Natural killer cell (primary cell): ENCODE measurements around the gene TAAR2. TPM values are rescaled to one million over a fixed set of nuclear protein-coding genes. Genes with fewer than 3 reads are reported as not detected.
"Not testable (repeated sequence)": the region's sequence is repeated elsewhere in the genome, so short reads cannot be mapped to it uniquely, and the experiment has no call there.

Source experiments
- ATAC-seq, 3 donors: fragments of 150-1000 bp in 2 of 3; fragments of 200-7000 bp in 1 of 3; cut with Tn5 transposase; 1 replicate in 1 of 3; 2 replicates in 2 of 3; pipeline ENCODE4 v1.10.0; 2021; ENCODE audit warnings: mild to moderate bottlenecking in 2 of 3, moderate library complexity in 2 of 3
- DNase-seq, 2 donors: peaks; one replicate each; pipeline versions ENCODE4 v3.0.0 to v3.0.0-alpha.2; 2013 to 2021; ENCODE audit warnings: mixed read lengths in 1 of 2
- H3K27ac ChIP-seq: one replicate; pipeline ENCODE4 v1.5.1; 2013; ENCODE audit warnings: mild to moderate bottlenecking, low read length
- H3K27me3 ChIP-seq: one replicate; pipeline ENCODE4 v1.6.1; 2013; ENCODE audit warnings: low read length; ENCODE audit not compliant: control insufficient read depth, insufficient read depth
- H3K36me3 ChIP-seq: one replicate; pipeline ENCODE4 v1.6.1; 2013; ENCODE audit warnings: low read length; ENCODE audit not compliant: control insufficient read depth, insufficient read depth
- H3K4me1 ChIP-seq: one replicate; pipeline ENCODE4 v1.6.1; 2013; ENCODE audit warnings: low read length; ENCODE audit not compliant: control insufficient read depth, insufficient read depth
- H3K4me3 ChIP-seq: one replicate; pipeline ENCODE4 v1.5.1; 2013; ENCODE audit warnings: low read length
- H3K9me3 ChIP-seq: one replicate; pipeline ENCODE4 v1.6.1; 2013; ENCODE audit warnings: low read length; ENCODE audit not compliant: control insufficient read depth, insufficient read depth
- H3K27ac Mint-ChIP-seq, 2 donors: one replicate each; pipeline ENCODE4 v1.8.0; 2022; ENCODE audit warnings: mild to moderate bottlenecking in 2 of 2, mixed read lengths in 2 of 2, moderate library complexity in 1 of 2
- H3K27me3 Mint-ChIP-seq, 2 donors: one replicate each; pipeline ENCODE4 v1.8.0; 2022; ENCODE audit warnings: low read depth in 2 of 2, mixed read lengths in 2 of 2
- H3K36me3 Mint-ChIP-seq: one replicate; pipeline ENCODE4 v1.8.0; 2022; ENCODE audit warnings: mixed read lengths
- H3K4me1 Mint-ChIP-seq, 2 donors: one replicate each; pipeline ENCODE4 v1.8.0; 2022; ENCODE audit warnings: mixed read lengths in 2 of 2
- H3K4me3 Mint-ChIP-seq: one replicate; pipeline ENCODE4 v1.8.0; 2022; ENCODE audit warnings: mild to moderate bottlenecking, moderate library complexity, mixed read lengths
- H3K9me3 Mint-ChIP-seq, 2 donors: one replicate each; pipeline ENCODE4 v1.8.0; 2022; ENCODE audit warnings: mixed read lengths in 2 of 2
- WGBS: methylation state at CpG from one replicate; pipeline ENCODE4 v1.1.7; 2013; ENCODE audit warnings: missing lambda C conversion rate; ENCODE audit not compliant: insufficient coverage; 5-methylcytosine and 5-hydroxymethylcytosine counted together
- intact Hi-C: fragments of 100-400 bp; cut with micrococcal nuclease; formaldehyde crosslinking; loops from one replicate; pipeline ENCODE4 v1.14.2; 2022
- total RNA-seq, 4 donors: library from RNA; stranded (reverse); fragments of 120-200 nt in 1 of 4; gene quantifications; one replicate each; pipeline versions ENCODE4 v1.2.3 to v1.2.4, GENCODE V29; 2013 to 2022
- TF ChIP-seq, protein P1 (sequence below): fragments of 200-600 bp; IDR thresholded peaks from one replicate; pipeline ENCODE4 v1.8.0; 2022; ENCODE audit warnings: antibody characterized with exemption

The TAAR2 gene
- total RNA-seq, 3 donors from 2014 or later (not counting 1 experiment from before 2014, with no cell fraction given): not detected

DNA sequence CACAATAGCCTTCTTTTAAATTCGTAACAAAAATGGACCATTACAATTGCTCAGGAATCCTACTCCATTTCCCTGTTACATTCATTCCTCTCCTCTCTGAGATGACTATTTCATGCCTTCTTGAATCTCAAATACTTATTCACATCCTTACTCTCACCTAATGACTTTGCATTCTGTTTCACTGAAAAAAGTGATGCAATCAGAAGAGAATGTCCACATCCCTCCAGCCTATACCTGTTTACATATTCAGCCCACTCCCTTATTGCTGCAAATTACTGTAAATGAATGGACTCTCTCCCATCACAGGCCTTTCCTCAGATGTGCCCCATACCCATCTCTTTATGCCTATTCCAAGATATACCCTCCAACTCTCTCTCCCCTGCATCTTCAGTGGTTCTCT lies 26.4 kb upstream of the TAAR2 start:
- 97% methylated on average over 1 of the region's 1 CpG for WGBS
- Histone ChIP-seq H3K4me3 (no peak overlapping the region), H3K9me3 (no peaks in the 10 kb centered on the region), H3K4me1 (peaks cover 2% of the 10 kb centered on the region), H3K27me3 (no peaks in the 10 kb centered on the region), H3K36me3 (no peaks in the 10 kb centered on the region), H3K27ac (no peak overlapping the region)
- peaks cover 6 to 9% of the 10 kb centered on the region in 2 donors for H3K4me1 Mint-ChIP-seq
- no peak overlapping the region for H3K27ac Mint-ChIP-seq
- TF ChIP-seq, protein P1, sequence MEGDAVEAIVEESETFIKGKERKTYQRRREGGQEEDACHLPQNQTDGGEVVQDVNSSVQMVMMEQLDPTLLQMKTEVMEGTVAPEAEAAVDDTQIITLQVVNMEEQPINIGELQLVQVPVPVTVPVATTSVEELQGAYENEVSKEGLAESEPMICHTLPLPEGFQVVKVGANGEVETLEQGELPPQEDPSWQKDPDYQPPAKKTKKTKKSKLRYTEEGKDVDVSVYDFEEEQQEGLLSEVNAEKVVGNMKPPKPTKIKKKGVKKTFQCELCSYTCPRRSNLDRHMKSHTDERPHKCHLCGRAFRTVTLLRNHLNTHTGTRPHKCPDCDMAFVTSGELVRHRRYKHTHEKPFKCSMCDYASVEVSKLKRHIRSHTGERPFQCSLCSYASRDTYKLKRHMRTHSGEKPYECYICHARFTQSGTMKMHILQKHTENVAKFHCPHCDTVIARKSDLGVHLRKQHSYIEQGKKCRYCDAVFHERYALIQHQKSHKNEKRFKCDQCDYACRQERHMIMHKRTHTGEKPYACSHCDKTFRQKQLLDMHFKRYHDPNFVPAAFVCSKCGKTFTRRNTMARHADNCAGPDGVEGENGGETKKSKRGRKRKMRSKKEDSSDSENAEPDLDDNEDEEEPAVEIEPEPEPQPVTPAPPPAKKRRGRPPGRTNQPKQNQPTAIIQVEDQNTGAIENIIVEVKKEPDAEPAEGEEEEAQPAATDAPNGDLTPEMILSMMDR: no peak
- no peaks in the 10 kb centered on the region for H3K36me3 Mint-ChIP-seq
- no peaks in the 10 kb centered on the region for H3K9me3 Mint-ChIP-seq
- peaks cover 0 to 7% of the 10 kb centered on the region in 2 donors for H3K27me3 Mint-ChIP-seq
- DNase-seq: no peak
- ATAC-seq: no peak
- no peak overlapping the region for H3K4me3 Mint-ChIP-seq
- intact Hi-C loops: no loop called here

DNA sequence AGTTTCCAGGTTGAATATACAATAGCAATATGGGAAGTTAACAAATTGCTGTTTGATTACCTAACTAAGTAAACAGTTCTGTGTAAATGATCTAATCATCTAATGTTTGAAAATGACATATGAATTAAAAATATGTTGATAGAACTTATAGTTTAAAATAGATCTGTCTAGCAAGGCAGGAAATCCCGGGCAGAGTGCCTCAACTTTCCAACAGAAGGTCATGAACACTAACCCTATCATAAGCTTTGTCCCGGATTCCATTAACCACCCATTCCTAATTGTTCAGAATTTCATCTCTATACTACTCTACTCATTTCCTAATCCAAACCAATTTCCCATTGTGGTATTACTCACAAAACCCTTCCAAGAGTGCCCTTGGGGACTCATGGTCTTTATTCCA lies 24.8 kb upstream of the TAAR2 start:
- no peak for ATAC-seq
- no peak for DNase-seq
- Mint-ChIP-seq H3K27ac (no peak overlapping the region), H3K4me1 (peaks cover 6 to 9% of the 10 kb centered on the region in 2 donors), H3K4me3 (peak overlapping the region; percentile 59), H3K27me3 (no peaks in the 10 kb centered on the region), H3K9me3 (no peaks in the 10 kb centered on the region), H3K36me3 (no peaks in the 10 kb centered on the region)
- no peaks in the 10 kb centered on the region for H3K9me3 ChIP-seq
- no peaks in the 10 kb centered on the region for H3K36me3 ChIP-seq
- no peak overlapping the region for H3K27ac ChIP-seq
- H3K27me3 ChIP-seq: no peaks in the 10 kb centered on the region
- TF ChIP-seq, protein P1: no peak
- intact Hi-C loops: no loop called here
- H3K4me1 ChIP-seq: peaks cover 2% of the 10 kb centered on the region
- H3K4me3 ChIP-seq: no peak overlapping the region
- WGBS: 84% methylated on average over 2 of the region's 2 CpGs

DNA sequence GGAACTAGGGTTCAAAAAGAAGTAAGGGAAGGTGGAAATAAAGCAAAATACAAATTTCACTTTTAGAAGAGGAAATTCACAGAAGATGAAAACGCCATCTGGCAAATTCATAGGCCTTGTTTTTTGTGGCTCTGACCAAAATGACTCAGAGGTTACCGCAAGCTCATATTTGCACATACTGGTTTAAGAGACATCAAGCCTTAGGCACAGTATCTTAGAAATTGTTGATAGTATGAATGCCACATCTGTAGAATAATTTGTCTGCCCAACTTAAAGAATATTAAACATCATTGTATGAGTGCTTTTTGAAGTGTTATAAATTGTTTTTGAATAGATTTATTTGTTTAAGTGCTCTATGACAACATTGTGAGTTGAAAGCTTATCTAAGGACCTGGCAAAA lies 24.3 kb upstream of the TAAR2 start:
- H3K4me1 Mint-ChIP-seq: peaks cover 6 to 9% of the 10 kb centered on the region in 2 donors
- H3K4me3 Mint-ChIP-seq: peak overlapping the region; percentile 59
- peak in 1 of 2 donors; percentile 35 for DNase-seq
- no peak overlapping the region for H3K27ac Mint-ChIP-seq
- no peaks in the 10 kb centered on the region for H3K27me3 ChIP-seq
- peak; percentile 53 to 89 (median 70) for ATAC-seq
- TF ChIP-seq, protein P1: no peak
- no peaks in the 10 kb centered on the region for H3K36me3 ChIP-seq
- H3K27ac ChIP-seq: peak overlapping the region; percentile 42
- no peaks in the 10 kb centered on the region for H3K9me3 ChIP-seq
- intact Hi-C loops: no loop called here
- WGBS: 32% methylated on average over 2 of the region's 2 CpGs
- H3K36me3 Mint-ChIP-seq: no peaks in the 10 kb centered on the region
- no peak overlapping the region for H3K4me3 ChIP-seq
- no peaks in the 10 kb centered on the region for H3K9me3 Mint-ChIP-seq
- no peaks in the 10 kb centered on the region for H3K27me3 Mint-ChIP-seq
- peaks cover 2% of the 10 kb centered on the region for H3K4me1 ChIP-seq

DNA sequence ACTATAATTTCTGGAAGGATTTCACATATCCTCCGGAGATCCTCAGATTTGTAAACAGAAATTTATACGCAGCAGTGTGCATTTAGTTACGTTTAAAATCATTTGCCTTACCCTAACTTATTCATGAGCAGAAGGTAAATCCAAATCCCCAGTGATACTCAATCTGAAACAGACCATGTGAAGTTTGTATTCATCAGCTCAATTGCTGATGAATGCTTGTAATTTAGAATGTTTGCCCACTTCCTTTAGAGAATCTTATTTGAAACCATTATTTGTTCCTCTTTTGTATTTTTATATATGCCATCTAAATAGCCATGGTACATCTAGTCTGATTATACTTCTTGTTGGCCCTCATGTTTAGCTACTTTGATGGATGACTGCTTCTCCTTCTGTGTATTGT lies 19.5 kb upstream of the TAAR2 start:
- no peak for ATAC-seq
- H3K4me3 ChIP-seq: no peak overlapping the region
- no peaks in the 10 kb centered on the region for H3K27me3 ChIP-seq
- TF ChIP-seq, protein P1: no peak
- H3K9me3 ChIP-seq: no peaks in the 10 kb centered on the region
- H3K27ac ChIP-seq: no peak overlapping the region
- no peaks in the 10 kb centered on the region for H3K27me3 Mint-ChIP-seq
- H3K4me1 Mint-ChIP-seq: peaks cover 6 to 9% of the 10 kb centered on the region in 2 donors
- no peaks in the 10 kb centered on the region for H3K9me3 Mint-ChIP-seq
- H3K4me1 ChIP-seq: no peaks in the 10 kb centered on the region
- no peak overlapping the region for H3K27ac Mint-ChIP-seq
- no peaks in the 10 kb centered on the region for H3K36me3 Mint-ChIP-seq
- H3K4me3 Mint-ChIP-seq: no peak overlapping the region
- intact Hi-C loops: no loop called here
- DNase-seq: no peak
- no peaks in the 10 kb centered on the region for H3K36me3 ChIP-seq
- WGBS: 92% methylated on average over 3 of the region's 3 CpGs

DNA sequence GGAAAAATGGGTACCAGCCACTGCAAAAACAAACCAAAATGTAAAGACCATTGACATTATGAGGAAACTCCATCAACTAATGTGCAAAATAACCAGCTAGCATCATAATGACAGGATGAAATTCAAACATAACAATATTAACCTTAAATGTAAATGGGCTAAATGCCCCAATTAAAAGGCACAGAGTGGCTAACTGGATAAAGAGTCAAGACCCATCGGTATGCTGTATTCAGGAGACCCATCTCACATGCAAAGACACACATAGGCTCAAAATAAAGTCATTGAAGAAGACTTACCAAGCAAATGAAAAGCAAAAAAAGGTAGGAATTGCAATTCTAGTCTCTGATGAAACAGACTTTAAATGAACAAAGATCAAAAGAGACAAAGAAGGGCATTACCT lies 13.1 kb upstream of the TAAR2 start:
- H3K4me1 ChIP-seq, ATAC-seq, H3K4me3 Mint-ChIP-seq, H3K27ac Mint-ChIP-seq, DNase-seq, H3K27me3 ChIP-seq, H3K9me3 Mint-ChIP-seq, H3K4me1 Mint-ChIP-seq, H3K36me3 Mint-ChIP-seq, H3K9me3 ChIP-seq, intact Hi-C loops, H3K27ac ChIP-seq, H3K4me3 ChIP-seq, H3K36me3 ChIP-seq: not testable (repeated sequence)
- H3K27me3 Mint-ChIP-seq: peaks cover 9 to 19% of the 10 kb centered on the region in 2 donors
- WGBS: 100% methylated on average over 1 of the region's 1 CpG
